Thyroid gland (tissue), 4 donors: Measurements from ENCODE around the gene PEPD. TPM values are rescaled to one million over a fixed set of nuclear protein-coding genes. Genes with fewer than 3 reads are reported as not detected.

ENCODE experiments used
- DNase-seq, 2 donors: peaks; one replicate each; pipeline ENCODE4 v3.0.0-alpha.2; 2019
- H3K27ac ChIP-seq, 3 donors: fragments of 200-600 bp; sonication (generic); 1 replicate in 2 of 3; 2 replicates in 1 of 3; pipeline ENCODE4 v1.5.1; 2016 to 2019; ENCODE audit warnings: mild to moderate bottlenecking in 1 of 3, moderate library complexity in 1 of 3
- H3K27me3 ChIP-seq: fragments of 200-600 bp; sonication (generic); one replicate; pipeline ENCODE4 v1.5.1; 2019
- H3K36me3 ChIP-seq, 2 donors: fragments of 200-600 bp; sonication (generic); one replicate each; pipeline ENCODE4 v1.5.1; 2016 to 2019
- H3K4me1 ChIP-seq, 2 donors: fragments of 200-600 bp; sonication (generic); one replicate each; pipeline ENCODE4 v1.5.1; 2017 to 2019
- H3K4me3 ChIP-seq, 3 donors: fragments of 200-600 bp; sonication (generic); replicated peaks in 1 of 3; 1 replicate in 2 of 3; 2 replicates in 1 of 3; pipeline ENCODE4 v1.5.1; 2016; ENCODE audit warnings: mild to moderate bottlenecking in 1 of 3
- H3K9me3 ChIP-seq: fragments of 200-600 bp; sonication (generic); one replicate; pipeline ENCODE4 v1.5.1; 2017
- CTCF ChIP-seq, 6 experiments: fragments of 200-600 bp in 3 of 6; fragments of 450-650 bp in 3 of 6; sonication (generic) in 3 of 6; IDR thresholded peaks; one replicate each; pipeline ENCODE4 v1.5.1; 2016 to 2019; ENCODE audit warnings: antibody characterized with exemption in 6 of 6, mild to moderate bottlenecking in 2 of 6, inconsistent platforms in 1 of 6, moderate library complexity in 1 of 6
- POLR2A ChIP-seq, 2 donors: fragments of 450-650 bp; IDR thresholded peaks; one replicate each; pipeline ENCODE4 v1.6.1; 2017; ENCODE audit warnings: antibody characterized with exemption in 2 of 2, mild to moderate bottlenecking in 2 of 2, moderate library complexity in 1 of 2
- WGBS, 2 donors: methylation state at CpG; one replicate each; pipeline ENCODE4 v1.1.5; 2017; 5-methylcytosine and 5-hydroxymethylcytosine counted together
- intact Hi-C: fragments of 100-400 bp; cut with DNase I; formaldehyde crosslinking; loops from one replicate; pipeline ENCODE4 v1.15.1; 2023
- total RNA-seq, 4 donors: library from RNA; depleted of rRNA; stranded (reverse); fragments of >200 nt; gene quantifications; one replicate each; pipeline ENCODE4 v1.2.3, GENCODE V29; 2016

Gene PEPD
- total RNA-seq, 4 donors from 2014 or later: 76.8 to 121 (median 102) TPM

- H3K4me3 ChIP-seq: no peak overlapping the region
- H3K27ac ChIP-seq: no peak overlapping the region
- TF ChIP-seq CTCF (IDR thresholded peaks at IDR 0.05) (no peak), POLR2A (IDR thresholded peaks at IDR 0.05) (no peak)
- H3K27me3 ChIP-seq: no peaks in the 10 kb centered on the region
- 74 to 90% methylated on average over 2 of the region's 2 CpGs for WGBS, 2 donors
- peaks cover 0 to 4% of the 10 kb centered on the region in 2 donors for H3K4me1 ChIP-seq
- H3K9me3 ChIP-seq: no peaks in the 10 kb centered on the region
- no peaks in the 10 kb centered on the region for H3K36me3 ChIP-seq
- intact Hi-C loops: no loop called here
- DNase-seq: no peak
Observed at GRCh38 chr19:33343301-33343700, 178.3 kb downstream of the PEPD start.

- TF ChIP-seq POLR2A (IDR thresholded peaks at IDR 0.05) (no peak), CTCF (IDR thresholded peaks at IDR 0.05) (no peak)
- 67 to 69% methylated on average over 2 of the region's 2 CpGs for WGBS, 2 donors
- Histone ChIP-seq H3K36me3 (no peaks in the 10 kb centered on the region), H3K4me1 (no peaks in the 10 kb centered on the region), H3K4me3 (no peak overlapping the region), H3K27me3 (no peaks in the 10 kb centered on the region), H3K27ac (no peak overlapping the region), H3K9me3 (no peaks in the 10 kb centered on the region)
- intact Hi-C loops: no loop called here
- DNase-seq: no peak
Observed at GRCh38 chr19:33340991-33341390, 180.6 kb downstream of the PEPD start.

DNA sequence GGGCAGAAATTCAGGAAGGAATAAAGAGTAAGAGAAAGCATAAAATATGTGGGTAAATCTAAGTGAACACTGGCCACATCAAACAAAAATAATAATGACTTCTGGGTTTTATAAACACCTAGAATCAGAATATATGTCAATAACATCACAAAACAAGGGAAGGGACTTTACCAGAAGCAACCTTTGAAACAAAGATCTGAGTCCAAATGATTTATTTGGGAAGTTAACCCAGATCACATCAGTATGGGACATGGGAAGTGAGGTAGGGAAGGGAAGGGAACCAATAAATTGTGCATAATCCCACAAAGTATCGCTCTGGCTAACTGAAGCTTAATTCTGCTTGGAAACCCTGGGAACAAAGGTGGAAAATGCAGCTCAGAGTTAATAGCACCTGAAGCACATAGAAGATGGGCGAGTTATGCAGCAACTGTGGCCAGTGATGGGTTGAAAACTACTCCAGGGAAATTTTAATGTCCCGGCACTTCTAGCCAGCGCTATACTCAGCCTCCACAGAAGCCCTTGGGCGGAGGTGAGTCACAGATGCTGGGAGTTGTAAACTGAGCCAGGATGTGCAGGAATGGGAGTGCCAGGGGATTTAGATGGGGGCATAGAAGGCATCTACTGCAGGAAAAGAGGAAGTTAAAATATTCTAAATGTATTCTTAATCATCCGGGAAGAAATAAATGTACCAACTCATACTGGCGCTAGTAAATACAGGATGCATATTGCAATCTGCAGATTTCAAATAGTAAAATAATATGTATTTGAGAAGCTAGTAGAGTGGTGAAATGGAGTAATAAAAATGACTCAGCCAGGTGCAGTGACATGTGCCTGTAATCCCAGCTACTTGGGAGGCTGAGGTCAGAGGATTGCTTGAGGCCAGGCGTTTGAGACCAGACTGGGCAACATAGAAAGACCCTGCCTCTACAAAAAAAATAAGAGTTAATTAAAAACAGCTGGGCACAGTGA lies 182.3 kb downstream of the PEPD start:
- TF ChIP-seq POLR2A (IDR thresholded peaks at IDR 0.05) (no peak), CTCF (IDR thresholded peaks at IDR 0.05) (no peak)
- Histone ChIP-seq H3K4me3 (no peak overlapping the region), H3K27ac (no peak overlapping the region), H3K36me3 (no peaks in the 10 kb centered on the region), H3K4me1 (no peaks in the 10 kb centered on the region), H3K9me3 (no peaks in the 10 kb centered on the region), H3K27me3 (no peaks in the 10 kb centered on the region)
- DNase-seq: no peak
- WGBS, 2 donors: 84 to 87% methylated on average over 8 of the region's 8 CpGs
- intact Hi-C loops: no loop called here

Other genes starting within 250 kb of the PEPD start
- gene CEBPA, start 219.3 kb downstream of the PEPD start, total RNA-seq: 10 to 100 TPM; 12.9 to 31.0 (median 17.4) TPM
- 10 to 100 TPM; 19.8 to 33.8 (median 26.7) TPM for gene CEBPG, start 148.1 kb downstream of the PEPD start, total RNA-seq
- 1 to 10 TPM in 2 of 4 donors, under 1 TPM in 1, not detected in 1; 0.83 to 2.6 (median 1.4) TPM for gene CHST8, start 100.2 kb upstream of the PEPD start, total RNA-seq